ENCODE results near the gene ASPN.

- TF ChIP-seq POLR2A (IDR thresholded peaks at IDR 0.05; ENCODE audit: low read length) (no peak), GATA1 (IDR thresholded peaks at IDR 0.05; ENCODE audit: low read depth, low read length) (no peak)
Observed at GRCh38 chr9:92438900-92439526, 43.3 kb downstream of the ASPN start.
